NCI-H774 (cell line): ENCODE measurements around the gene XRCC6.
"Not testable (repeated sequence)": the region's sequence is repeated elsewhere in the genome, so short reads cannot be mapped to it uniquely, and the experiment has no call there.

Source experiments
- DNase-seq: peaks from one replicate; lab custom pipeline; 2025; lab: John Stamatoyannopoulos, UW

The XRCC6 gene

GRCh38 chr22:41598891-41599635 is 22.0 kb upstream of the XRCC6 start:
- no peak for DNase-seq

DNA sequence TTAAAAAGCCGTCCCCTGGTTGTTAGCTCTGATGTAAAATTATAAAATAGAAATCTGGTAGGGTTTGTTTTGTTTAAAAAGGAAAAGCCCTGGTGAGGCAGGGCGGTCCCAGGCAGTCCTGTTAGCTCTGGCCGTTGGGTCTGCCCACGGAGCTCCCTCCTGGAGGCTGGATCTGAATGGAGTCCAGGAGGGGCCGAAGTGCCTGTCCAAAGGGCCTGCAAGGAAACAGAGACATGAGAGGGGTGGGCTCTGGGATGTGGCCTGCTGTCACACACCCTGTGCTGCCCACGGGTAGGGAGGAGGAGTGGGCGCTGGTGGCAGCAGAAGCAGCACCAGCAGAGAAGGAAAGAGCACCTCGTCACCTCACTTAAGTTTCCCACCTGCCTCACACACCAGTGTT is 20.1 kb upstream of the XRCC6 start:
- no peak for DNase-seq

- no peak for DNase-seq
Measured at GRCh38 chr22:41603873-41604332, 17.2 kb upstream of the XRCC6 start.

- no peak for DNase-seq
Measured at GRCh38 chr22:41608386-41608785, 12.7 kb upstream of the XRCC6 start.

DNA sequence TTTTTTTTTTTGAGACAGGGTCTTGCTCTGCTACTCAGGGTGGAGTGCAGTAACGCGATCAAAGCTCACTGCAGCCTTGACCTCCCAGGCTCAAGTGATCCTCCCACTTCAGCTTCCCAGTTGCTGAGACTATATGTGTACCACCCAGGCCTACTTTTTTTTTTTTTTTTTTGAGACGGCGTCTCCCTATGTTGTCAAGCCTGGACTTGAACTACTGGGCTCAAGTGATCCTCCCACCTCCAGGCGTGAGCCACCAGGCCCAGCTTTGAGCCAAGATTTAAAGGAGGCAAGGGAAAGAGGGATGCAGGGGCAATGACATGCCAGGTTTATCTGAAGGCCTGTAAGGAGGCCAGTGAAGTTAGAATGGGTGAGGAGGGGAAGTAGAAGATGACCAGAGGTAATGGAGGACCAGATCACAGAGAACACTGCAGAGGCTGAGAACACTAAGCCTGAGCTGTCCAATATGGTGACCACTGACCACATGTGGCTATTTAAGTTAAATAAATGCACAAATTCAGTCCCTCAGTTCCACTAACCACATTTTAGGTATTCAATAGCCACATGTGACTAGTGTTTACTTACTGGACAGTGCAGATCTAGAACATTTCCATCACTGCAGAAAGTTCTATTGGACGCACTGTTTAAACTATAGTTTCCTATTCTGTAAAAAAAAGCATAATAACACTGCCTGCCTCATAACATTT is 8.3 kb upstream of the XRCC6 start:
- no peak for DNase-seq

DNA sequence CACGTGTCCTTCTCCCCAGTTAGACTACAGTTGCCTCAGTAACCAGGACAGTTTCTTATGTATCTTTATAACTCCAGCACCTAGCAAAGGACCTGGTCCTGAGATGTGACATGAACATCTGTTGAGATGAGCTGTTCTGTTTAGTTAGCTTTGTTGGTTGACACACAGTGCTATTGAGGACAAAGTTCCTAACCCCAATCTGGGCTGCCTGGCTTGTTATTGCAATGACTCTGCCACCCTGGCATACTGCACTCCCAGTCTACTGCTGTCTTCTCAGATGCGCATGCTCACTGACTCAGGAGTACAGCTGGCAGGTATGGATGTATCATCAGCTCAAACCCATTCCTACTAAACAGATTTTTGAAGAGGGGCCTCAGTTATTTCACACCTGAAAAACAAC is 7.6 kb upstream of the XRCC6 start:
- no peak for DNase-seq

- no peak for DNase-seq
Measured at GRCh38 chr22:41619979-41620588, 1.0 kb upstream of the XRCC6 start.

DNA sequence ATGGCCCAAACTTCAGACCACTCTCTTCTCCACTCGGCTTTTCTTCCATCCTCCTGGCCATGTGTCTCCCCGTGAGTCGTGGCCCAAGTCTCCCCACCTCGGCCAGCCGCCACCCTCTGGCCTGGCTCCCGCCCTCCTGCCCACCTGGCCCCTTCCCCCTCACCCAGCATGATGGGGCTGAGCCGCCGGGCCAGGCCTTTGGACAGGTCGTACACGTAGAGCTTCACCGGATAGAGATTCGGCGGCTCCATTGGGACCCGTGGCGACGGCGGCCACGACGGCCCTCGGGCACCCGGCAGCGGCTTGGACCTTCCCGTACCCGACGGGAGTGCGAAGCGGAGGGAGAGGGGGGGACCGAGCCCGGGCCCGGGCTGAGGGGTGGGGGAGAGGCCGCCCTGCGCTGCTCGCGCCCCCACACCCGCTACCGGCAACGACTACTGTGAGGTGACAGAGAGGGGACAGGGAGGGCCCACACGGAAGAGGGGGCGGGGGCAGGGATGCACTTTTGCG is 451 bp upstream of the XRCC6 start, which contains the start of gene DESI1:
DESI1 (minus strand) TSS at position 455 of the 510 bp plus-strand sequence; CDS start at position 251, 204 bp downstream.
- no peak for DNase-seq

DNA sequence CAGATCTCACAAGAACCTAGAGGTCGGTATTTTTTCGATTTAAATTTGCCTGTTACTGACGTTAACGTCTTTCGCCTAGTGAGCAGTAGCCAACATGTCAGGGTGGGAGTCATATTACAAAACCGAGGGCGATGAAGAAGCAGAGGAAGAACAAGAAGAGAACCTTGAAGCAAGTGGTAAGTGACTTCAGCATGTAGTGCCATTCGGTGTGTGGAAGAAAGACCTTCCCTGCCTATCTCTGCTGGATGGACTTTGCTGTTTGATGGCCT is 750 bp downstream of the XRCC6 start:
- DNase-seq = no peak

DNA sequence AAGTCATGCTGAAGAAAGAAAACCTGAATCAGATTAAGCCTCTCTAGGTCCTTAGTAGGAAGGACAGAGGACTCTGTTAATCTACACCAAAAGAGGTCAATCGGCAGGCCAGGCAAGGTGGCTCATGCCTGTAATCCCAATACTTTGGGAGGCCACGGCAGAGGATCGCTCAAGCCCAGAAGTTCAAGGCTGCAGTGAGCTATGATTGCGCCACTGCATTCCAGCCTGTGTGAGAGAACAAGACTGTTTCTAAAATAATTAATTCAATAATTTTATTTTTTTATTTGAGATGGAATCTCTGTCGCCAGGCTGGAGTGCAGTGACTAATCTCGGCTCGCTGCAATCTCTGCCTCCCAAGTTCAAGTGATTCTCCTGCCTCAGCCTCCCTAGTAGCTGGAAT is 4.5 kb downstream of the XRCC6 start:
- DNase-seq = no peak

GRCh38 chr22:41631115-41631514 is 10.0 kb downstream of the XRCC6 start:
- not testable (repeated sequence) for DNase-seq

- not testable (repeated sequence) for DNase-seq
Measured at GRCh38 chr22:41631615-41632014, 10.5 kb downstream of the XRCC6 start.

- DNase-seq = not testable (repeated sequence)
Measured at GRCh38 chr22:41634610-41635009, 13.5 kb downstream of the XRCC6 start.

DNA sequence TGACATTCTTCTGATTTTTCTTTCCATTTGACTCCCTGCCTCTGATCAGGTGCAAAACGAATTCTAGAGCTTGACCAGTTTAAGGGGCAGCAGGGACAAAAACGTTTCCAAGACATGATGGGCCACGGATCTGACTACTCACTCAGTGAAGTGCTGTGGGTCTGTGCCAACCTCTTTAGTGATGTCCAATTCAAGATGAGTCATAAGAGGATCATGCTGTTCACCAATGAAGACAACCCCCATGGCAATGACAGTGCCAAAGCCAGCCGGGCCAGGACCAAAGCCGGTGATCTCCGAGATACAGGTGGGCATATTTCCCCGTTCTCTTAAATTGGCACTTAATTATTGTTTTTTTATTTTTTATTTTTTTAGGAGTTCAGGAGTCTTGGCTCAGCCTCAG is 15.4 kb downstream of the XRCC6 start:
- DNase-seq = no peak

- DNase-seq = not testable (repeated sequence)
Measured at GRCh38 chr22:41637623-41638022, 16.5 kb downstream of the XRCC6 start.

- DNase-seq = peak; percentile 15
Measured at GRCh38 chr22:41638124-41638523, 17.0 kb downstream of the XRCC6 start.

DNA sequence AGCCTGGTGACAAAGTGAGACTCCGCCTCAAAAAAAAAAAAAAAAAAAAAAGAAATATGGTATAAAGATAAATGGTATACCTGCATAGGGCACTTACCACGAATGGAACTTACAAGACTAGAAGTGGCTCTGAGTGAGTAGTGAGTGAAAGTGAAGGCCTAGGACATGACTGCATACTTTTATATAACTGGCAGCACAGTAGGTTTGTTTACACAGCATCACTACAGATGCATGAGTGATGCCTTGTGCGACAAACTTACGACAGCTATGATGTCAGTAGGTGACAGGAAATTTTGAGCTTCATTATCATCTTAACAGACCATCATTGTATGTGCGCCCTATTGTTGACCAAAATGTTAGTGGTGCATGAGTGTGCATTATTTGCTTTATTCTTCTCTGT is 17.7 kb downstream of the XRCC6 start:
- DNase-seq = no peak

DNA sequence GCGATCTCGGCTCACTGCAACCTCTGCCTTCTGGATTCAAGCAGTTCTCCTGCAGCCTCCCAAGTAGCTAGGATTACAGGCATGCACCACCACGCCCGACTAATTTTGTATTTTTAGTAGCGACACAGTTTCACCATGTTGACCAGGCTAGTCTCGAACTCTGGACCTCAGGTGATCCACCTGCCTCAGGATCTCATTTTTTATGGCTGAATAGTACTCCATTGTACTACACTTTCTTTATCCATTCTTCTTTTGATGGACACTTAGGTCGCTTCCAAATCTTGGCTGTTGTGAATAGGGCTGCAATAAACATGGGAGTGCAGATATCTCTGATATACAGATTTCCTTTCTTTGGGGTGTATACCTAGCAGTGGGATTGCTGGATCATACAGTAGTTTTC is 20.8 kb downstream of the XRCC6 start:
- DNase-seq = no peak

- no peak for DNase-seq
Measured at GRCh38 chr22:41642331-41643110, 21.4 kb downstream of the XRCC6 start.

DNA sequence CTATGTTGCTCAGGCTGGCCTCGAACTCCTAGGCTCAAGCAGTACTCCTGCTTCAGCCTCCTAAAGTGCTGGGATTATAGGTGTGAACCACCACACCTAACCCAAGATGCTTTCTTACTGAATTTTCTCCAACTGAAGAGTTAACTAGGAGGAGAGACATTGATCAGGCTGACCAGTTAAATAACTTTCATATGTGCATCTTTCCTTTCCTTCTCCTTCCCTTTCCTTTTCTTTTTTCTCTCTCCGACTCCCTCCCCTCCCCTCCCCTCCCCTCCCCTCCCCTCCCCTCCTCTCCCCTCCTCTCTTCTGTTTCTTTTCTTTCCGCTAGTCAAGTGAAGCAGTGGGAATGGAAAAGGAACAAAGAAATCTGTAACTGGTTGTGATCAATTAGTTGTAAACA is 26.7 kb downstream of the XRCC6 start:
- no peak for DNase-seq

DNA sequence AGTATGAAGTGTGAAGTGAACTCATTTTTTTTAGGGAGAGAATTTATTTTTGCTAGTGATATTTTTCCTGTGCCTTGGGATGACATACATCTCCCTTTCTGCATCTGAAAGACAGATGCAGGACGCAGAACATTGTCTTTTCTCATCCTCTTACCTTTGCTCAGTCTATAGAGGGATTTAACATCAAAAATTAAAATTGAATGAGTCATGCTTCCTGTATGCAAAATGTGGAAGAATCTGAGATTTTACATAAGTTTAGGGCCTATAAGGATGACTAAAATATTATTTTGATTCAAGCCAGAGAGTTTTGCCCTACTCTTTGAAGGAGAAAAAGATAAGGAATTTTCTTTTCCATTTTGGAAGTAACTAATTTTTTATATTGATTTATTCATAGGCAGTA is 27.3 kb downstream of the XRCC6 start:
- no peak for DNase-seq

GRCh38 chr22:41650229-41650628 is 29.1 kb downstream of the XRCC6 start:
- no peak for DNase-seq
